GM18507 (cell line): Measurements from ENCODE around the gene PCBP4.

Experiments
- DNase-seq: peaks from one replicate; pipeline ENCODE4 v3.0.0; 2011; ENCODE audit warnings: low read depth; ENCODE audit not compliant: insufficient read length; ENCODE audit errors: extremely low spot score
- FAIRE-seq: peaks from 2 replicates; lab custom pipeline; 2011; peaks lifted over from hg19 to GRCh38; lab: Jason Lieb, UNC

Gene PCBP4

DNA sequence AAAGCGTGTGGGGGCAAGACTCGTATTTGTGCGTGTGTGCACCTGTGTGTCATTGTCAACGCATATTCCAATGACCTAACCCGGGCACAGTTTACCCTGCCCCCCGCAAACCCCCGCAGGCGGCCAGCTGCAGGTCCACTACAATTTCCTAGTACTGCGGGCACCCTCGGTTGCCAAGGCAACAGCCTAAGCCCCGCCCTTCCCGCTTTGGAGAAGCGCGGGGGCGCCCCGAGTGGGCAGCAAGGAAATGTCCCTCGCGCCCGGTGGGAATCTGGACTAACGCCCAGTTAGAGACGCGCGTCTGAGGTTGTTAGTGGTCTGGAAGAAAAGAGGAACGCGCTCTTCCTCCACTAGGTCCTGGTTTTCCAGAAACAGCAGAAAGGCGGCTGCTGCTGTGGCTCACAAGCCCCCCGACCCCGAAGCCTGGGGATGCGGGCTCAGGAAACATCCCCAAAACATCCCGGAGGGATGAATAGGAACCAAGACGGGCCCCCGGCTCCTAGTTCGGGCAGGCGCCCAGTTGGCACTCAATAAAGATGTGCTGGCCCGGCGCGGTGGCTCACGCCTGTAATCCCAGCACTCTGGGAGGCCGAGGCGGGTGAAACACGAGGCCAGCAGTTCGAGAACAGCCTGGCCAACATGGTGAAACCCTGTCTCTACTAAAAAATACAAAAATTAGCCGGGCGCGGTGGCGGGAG lies 8.7 kb upstream of the PCBP4 start:
- DNase-seq (no peak), FAIRE-seq (no peak)

DNA sequence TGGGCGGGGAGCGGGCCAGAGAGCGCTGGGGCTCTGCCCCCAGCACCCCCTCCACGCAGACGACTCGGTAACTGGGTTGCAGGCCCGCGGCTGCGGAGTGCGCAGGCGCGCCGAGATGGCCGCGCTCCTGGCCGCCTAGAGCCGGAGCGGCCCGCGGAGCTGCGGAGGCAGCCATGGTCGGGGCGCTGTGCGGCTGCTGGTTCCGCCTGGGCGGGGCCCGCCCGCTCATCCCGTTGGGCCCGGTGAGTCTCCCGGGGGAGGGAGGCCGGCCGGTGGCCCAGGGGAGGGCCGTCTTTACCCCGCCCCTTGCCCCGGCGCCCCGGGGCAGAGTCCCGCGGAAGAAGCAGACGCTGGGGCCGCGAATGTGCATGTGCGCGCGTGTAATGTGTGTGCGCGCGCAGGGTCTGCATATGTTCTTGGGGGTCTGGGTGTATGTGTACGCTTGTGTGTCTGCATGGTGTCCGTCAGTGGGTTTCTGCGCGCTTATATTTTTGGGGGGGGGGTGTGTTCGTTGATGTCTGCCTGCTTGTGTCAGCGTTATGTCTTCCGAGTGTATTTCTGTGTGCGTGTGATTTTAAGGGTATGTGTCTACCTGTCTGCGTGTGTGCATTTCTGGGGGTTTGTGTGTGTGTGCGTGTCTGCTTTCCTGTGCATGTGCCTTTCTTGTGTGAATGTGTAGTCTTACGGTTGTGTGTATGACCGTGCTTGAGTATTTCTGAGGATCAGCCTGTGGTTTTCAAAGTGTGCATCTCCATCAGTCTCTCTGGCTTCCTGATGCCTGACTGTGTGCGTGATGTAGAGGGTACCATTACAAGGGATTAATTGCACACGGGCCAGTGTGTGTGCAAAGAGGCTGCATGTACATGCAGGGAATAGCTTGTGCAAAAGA lies 8.0 kb upstream of the PCBP4 start, which contains the start of gene ABHD14A:
Gene ABHD14A (plus strand): TSS at position 102 of the 889 bp plus-strand sequence. CDS start 72 bp downstream, at position 174.
- DNase-seq (peak; percentile 84), FAIRE-seq (peak; percentile 84)

DNA sequence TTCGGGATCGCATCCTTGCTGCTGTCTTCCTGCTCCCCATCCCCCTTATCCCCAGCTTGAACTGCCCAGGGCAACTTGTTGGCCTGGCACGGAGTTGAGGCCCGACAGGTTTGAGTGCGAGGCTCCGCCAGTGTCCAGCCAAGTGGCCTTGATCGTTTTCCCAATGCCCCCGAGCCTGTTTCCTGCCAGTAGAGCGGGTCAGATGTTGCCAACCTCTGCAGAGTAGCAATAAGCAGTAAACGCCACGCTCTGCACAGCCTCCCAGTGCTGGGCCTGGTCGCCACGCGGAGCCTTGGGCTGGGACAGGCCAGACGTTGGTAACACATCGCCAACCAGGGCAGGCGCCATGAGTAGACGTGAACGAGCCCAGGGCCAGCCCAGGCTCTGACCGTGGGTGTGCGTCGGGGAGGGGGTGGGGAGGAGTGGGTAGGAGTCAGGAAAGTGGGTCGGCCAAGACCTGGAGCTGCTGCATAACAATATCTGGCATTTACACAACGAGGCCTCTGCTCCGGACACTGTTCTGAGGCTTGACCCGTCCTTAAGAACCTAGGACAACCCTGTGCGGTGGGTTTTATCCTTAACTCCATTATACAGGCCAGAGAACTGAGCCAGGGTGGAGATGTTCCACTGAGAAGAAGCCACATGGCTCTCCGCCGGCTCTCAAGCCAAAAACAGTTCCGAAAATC lies 7.2 kb upstream of the PCBP4 start:
- no peak for DNase-seq

DNA sequence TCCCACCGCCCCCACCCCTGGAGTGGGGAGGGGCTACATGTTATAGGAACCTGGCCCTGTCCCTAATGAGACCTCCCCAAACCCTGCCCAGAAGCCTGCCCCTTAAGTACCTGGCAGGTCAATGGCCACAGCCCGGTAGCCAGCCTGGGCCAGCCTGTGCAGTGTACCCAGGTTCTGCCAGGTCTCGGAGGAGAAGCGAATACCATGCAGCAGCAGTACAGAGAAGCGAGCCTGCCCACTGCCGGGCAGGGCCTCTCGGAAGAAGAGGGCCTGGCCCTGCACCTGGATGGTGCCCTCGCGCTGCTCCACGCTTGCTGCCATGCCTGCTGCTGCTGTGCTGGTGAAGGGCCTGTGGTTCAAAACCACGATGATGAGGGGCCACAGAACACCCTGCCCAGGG lies 4.1 kb upstream of the PCBP4 start:
- FAIRE-seq (no peak), DNase-seq (no peak)

More for the DNA sequence above, 7.2 kb upstream of the PCBP4 start:
- no peak for FAIRE-seq

DNA sequence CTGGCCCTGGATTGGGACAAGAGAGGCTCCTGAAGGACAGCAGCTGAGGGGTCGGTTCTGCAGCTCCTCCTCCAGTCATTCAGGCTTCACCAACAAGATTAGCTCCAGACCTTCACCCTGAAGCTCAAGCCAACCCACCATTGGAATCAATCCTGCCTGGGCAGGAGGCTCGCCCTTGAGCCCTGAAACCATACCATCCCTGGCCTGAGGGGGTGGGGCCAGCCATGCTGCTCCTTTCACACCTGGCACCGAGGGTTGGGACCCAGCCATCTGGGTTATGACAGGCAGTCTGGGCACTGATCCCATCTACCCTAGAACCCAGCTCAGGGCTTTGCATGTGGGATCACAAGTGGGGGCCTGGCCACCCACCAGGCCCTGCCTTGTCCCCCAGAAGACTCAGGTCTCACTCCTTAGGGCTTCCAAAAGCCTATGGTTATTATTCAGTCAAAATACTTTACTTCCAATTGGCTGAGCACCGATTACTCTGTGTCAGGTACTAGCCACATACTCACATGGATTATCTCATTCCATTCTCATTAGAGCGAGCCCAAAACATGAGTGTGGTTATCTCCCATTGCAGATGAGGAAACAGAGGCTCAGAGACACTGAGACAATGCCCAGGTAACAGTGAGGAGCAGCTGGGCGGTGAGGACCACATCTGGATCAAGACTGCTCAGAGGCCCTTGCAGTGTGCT lies 3.5 kb upstream of the PCBP4 start:
- DNase-seq (no peak), FAIRE-seq (no peak)

DNA sequence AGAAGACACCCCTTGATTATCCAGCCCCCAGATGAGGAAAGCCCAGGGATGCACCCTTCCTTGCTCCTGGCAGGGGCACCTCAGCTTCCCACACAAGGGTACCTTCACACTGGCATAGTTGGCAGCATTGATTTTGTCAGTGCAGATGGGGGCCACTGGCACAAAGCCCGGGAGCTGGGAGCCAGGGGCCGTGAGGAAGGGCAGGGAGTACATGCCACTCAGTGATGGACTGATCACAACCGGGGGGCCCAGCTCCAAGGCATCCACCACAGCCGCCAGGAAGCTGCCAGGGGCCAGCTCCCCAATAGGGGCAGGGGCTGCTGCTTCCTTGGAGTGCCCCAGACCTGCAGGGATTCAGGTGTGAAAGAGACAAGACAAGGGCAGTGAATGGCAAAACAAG lies 2.6 kb upstream of the PCBP4 start:
- FAIRE-seq: no peak
- no peak for DNase-seq

DNA sequence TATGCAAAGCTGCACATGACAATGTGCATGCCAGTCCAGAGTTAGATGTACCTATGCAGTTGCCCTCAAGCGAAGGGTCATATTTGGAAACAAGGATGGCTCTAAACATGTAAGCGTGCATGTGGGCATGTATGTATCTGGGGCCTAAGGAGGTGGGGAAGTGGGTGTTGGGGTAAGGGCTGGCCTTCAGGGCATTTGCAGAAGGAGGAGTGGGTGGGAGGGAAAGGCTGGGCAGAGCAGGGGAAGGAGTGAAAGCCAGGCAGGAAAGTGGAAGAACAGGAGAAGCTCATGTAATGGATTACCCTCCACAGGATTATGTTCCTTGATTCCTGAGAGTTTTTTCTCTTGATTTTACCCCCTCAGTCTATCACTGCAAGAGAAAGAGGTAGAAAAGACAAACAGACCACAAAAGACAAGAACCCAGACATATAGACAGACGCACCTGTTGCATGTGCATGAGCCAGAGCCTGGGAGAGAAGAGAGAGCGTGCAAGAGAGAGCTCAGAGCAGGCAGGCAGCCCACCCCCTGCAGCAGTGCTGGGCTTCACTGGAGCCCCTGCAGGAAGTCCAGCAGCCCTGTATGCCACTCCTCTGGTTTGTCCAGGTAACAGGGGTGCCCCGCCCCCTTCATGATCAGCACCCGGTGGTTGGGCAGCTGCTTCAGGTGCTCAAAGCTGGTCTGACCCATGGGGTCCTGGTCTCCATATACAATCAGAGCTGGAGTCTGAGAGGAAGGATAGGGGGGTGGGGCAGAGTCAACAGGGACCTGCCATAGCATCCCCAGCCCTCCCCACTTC lies 1.8 kb upstream of the PCBP4 start:
- FAIRE-seq: no peak
- DNase-seq: no peak

DNA sequence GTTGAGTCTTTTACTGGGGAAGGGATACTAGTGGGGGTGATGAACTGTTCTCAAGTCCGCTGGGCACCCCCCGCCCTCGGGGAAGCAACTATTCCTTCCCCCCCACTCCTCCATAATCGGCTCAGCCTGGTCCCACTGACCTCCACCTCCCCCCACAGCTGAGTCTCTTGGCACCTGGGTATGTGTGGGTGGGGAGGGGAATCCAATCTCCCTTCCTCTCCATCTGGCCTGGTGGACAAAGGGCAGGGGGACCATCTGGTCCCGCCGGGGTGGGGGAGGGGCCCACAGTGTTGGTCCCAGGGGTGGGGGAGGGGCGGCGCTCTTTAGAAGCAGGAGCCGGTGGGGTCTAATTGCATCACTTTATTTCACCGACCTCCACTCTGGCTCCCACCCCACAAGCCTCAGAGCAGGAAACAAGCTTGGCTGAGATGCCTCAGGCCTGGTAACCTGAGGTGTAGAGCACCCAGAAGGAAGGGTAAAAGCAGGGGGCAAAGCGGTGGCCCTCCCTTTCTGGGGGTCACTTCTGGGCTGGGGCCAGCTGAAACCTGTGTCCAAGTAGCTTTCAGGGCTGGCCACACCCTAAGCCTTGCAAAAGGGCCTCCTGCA lies 1.0 kb upstream of the PCBP4 start:
- DNase-seq (no peak), FAIRE-seq (no peak)

DNA sequence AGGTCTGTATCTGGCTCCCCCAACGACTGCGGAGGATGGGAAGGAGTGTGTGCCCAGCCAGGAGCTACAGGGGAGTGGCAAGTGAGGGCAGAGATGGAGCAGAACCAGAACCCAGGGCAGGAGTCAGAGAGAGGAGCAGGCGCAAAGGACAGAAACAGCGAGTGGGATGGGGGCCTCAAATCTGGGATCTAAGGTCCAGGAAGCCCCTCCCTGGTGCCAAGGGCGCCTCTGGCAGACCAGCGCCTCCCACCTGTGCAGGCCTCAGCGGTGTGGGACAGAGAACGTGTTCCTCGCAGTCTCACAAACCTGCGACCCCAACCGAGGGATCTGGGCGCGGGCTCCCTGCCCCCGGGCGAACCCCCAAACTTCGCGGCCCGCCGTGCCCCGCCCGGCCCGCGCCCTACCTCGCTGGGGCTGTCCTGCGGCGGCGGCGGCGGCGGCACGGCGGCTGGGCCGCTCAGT lies 301 bp downstream of the PCBP4 start:
- DNase-seq (no peak), FAIRE-seq (no peak)

DNA sequence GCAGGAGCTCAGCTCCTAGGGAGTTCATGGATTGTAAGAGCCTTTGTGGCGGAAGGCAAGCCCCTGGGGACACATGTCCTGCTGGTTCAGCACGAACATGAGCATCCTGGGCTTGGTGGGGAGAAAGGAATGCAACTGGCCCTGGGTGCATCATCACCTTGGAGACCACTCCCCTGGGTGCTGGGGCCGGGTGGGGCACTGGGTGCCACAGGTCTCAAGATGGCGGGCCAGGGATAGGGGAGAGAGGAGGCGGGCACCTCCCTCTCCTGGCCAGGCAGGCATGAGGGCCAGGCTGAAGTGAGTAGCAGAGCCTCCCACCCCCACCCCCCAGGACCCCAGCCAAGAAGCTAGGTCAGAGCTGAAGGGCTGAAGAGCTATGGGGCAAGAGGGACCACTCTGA lies 768 bp downstream of the PCBP4 start:
- FAIRE-seq: no peak
- DNase-seq: no peak

DNA sequence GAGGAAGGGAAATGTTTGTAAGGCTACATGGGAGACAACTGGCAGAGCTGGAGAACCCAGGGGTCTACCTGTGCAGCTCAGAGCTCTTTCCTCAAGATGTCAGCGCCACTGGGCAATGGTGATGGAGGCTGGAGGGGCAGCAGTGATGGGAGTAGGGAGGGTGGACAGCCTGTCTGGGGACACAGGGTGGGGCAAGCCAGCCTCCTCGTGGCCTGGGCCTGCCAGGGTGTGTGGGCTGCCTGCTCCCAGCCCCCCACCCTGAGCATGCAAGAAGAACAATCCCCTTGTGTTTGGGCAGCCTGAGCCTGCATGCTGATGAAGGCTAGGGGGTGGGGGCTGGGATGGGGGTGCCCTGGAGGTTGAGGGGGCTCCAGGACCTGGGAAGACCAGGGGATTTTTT lies 1.2 kb downstream of the PCBP4 start:
- DNase-seq: no peak
- no peak for FAIRE-seq

DNA sequence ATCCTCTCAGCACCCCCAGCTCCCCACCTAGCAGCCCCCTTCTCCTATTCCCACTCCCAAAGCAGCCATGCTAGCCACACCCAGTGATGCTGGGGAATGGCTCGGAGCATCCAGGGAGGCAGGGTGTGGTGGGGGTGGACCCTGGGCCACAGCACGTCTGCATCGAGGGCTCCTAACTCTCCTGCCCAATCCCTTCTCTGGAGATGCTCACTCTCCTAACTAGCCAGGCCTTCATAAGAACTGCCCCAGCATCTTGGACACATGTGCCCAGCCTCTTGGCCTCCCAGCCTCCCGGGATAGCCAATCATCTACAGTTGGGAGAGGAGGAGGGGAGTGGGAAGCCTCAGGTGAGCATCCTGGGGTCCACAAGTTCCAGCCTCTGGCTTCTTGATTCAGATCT lies 2.7 kb downstream of the PCBP4 start:
- DNase-seq: no peak
- FAIRE-seq: no peak

DNA sequence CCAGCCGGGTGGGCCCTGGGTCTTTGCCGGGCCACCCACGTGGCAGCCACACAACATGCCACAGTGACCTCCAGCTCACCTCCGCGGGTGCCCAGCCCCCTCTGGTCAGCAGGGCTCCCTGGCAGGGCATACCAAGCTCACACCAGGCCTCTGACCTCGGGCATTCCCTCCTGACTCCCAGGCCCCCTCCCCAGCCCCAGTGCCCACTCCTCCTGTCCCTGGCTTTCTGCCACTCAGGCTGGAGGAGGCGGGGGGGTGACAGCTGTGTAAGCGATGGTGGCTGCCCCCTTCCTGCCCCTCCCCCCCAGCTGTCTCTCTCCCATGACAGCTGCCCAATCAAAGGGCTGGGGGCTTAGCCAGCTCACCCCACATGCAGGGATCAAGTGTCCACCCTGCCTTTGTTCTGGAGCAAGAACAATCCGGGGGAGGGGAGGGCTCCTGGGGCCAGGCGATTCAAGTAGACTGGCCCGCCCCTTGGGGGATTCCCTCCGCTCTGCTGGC lies 3.3 kb downstream of the PCBP4 start:
- no peak for FAIRE-seq
- DNase-seq: no peak

DNA sequence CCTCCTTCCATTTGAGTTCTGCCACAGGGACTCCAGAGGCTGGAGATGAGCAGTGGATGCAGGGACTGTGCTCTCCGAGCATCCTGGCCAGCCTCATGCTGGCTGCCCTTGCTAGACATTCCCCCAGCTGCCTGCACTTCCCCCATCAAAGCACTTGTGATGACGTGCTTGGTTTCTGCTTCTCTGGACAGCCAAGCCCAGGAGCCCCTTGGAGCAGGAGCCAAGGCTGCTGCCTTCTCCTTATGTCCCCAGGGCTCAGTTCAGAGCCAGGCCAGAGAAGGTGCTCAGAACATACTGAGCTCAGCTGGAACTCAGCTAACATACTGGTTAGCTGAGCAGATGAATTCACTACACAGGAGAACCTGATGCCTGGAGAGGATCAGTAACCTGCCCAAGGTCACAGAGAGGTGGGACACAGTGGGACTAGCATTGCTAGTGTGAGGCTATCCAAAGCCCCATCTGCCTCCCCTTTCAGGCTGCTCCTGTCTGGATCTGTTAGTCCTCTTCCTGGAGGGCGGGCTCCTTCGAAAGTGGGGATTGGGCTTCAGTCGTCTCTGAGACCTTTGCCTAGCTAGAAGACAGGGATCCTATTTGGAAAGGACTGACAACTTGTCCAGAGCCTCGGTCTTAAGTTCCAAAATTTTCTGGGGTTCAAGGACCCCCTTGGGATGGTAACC lies 4.3 kb downstream of the PCBP4 start:
- FAIRE-seq: no peak

DNA sequence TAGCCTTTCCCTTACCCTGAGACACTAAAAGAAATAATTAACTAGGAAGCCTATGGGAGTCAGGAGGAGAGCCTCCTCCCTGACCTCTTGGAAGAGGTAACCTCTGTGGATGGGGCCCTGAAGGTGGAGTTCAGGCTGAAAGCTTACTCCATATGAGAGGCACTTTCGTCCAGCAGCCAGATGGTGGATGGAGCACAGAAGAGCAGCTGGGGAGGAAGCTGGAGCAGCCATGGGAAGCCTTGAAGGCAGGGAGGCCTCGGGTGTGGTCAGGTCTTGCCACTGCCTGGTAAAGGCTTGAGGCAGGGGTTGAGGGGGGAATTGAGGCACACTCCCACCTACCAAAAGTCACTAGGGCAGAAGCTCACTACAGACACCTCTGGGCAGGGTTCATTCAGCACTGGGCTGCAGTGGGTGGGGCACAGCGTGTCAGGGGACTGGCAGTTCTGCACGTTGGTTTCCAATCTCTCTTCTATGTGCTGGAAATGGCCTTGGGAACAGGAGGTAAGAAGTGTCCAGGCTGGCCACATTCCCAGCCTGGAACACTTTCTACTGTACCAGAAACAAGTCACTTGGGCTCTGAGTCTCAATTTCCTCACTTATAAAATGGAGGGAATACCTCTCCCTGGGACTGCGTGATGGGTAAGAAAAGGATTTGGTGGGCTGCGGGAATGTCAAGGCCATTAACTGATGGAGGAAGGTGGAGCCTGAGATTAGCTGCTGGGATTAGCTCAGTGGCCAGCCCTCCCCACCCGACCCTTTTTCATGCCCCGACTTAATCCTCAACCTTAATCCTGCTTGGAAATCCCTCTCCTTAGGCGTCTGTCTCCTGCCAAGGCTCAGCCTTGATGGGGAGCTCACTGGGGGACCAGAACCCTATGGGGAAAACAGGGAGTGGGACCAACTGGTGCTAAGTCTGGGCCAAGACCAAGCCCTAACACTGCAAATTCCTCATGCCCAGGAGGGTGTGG lies 5.4 kb downstream of the PCBP4 start:
- FAIRE-seq: no peak

More for the DNA sequence above, 4.3 kb downstream of the PCBP4 start:
- no peak for DNase-seq

DNA sequence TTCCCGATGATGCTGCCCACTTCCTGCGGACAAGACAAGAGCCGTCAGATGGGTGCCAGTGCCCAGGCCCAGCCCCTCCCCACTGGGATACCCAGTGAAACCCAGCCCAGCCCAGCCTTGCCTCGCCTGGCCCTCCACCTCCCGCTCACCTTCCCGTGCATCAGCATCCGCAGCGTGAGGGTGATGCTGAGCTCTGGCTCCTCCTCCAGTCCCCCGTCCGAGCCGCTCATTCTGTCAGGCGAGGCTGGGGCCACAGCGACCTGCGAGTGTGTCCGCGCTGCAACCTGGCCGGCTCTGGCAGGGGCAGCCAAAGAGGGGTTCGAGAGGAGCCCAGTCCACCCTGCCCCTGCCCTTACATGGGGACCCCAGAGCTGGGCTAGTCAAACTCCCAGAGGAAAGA lies 6.2 kb downstream of the PCBP4 start:
- FAIRE-seq: no peak
- no peak for DNase-seq

More for the DNA sequence above, 5.4 kb downstream of the PCBP4 start:
- DNase-seq: no peak

DNA sequence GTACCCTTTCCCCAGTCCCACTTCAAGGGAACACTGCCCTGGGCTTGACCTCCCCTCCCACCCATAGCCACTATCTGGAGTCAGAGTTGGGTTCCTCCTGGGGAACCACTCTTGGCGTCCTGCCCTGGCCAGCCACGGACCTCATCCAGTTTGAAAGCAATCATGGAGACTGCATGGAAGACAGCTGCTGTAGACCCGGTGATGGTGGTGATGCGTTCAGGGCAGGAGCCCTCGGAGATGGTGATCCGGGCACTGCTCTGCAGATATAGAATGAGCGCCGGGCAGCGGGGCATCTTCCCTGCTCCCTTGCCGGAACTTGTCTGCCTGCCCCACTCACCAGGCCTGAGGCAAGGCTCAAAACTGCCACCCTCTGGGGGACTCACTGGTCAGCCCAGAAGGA lies 6.9 kb downstream of the PCBP4 start:
- DNase-seq (no peak), FAIRE-seq (no peak)
